ENCODE results near the gene APELA. TPM values are rescaled to one million over a fixed set of nuclear protein-coding genes. Genes with fewer than 3 reads are reported as not detected.

Gene APELA
- total RNA-seq = not detected
- polyA plus RNA-seq = not detected
- long read RNA-seq, donor 1 = 0 reads
- long read RNA-seq, donor 2 = 0 reads
- long read RNA-seq, donor 3 = 0 reads

- no peaks in the 10 kb centered on the region for H3K4me1 ChIP-seq
- no peak for TF ChIP-seq CTCF (IDR thresholded peaks at IDR 0.05)
- TF ChIP-seq POLR2A (IDR thresholded peaks at IDR 0.05) = no peak
- 12 to 18% (median 14%) methylated on average over 7 of the region's 7 CpGs for WGBS, 4 donors
- DNase-seq (no peak), ATAC-seq (no peak)
- intact Hi-C loops (cut with DNase I) = no loop called here
- H3K27ac ChIP-seq = no peak within 1 kb of the TSS
- H3K36me3 ChIP-seq = no peaks in the 10 kb centered on the region
- no peaks in the 10 kb centered on the region for H3K9me3 ChIP-seq
- H3K27me3 ChIP-seq = peaks cover 0 to 5% (median 0%) of the 10 kb centered on the region in 9 donors
- no peak within 1 kb of the TSS for H3K4me3 ChIP-seq
These were observed at the start of gene APELA for GRCh38 chr4:164876700-164877324. Gene APELA (plus strand): TSS chr4:164877178. CDS start chr4:164877332, 154 bp downstream.

GRCh38 chr4:164828955-164829354, 48.0 kb upstream of the APELA start:
- intact Hi-C loops (cut with DNase I) = no loop called here
- no peak for DNase-seq

GRCh38 chr4:164846566-164846965, 30.4 kb upstream of the APELA start:
- Histone ChIP-seq H3K36me3 (no peaks in the 10 kb centered on the region), H3K27ac (no peak overlapping the region), H3K4me3 (no peak overlapping the region), H3K4me1 (no peaks in the 10 kb centered on the region), H3K27me3 (no peaks in the 10 kb centered on the region), H3K9me3 (no peaks in the 10 kb centered on the region)
- peak in 1 of 4 donors; percentile 20 for ATAC-seq
- TF ChIP-seq POLR2A (IDR thresholded peaks at IDR 0.05) (no peak), CTCF (IDR thresholded peaks at IDR 0.05) (no peak)
- DNase-seq = no peak
- WGBS, 4 donors = 68 to 75% (median 69%) methylated on average over 4 of the region's 4 CpGs
- intact Hi-C loops (cut with DNase I) = no loop called here

More at GRCh38 chr4:164828955-164829354, 48.0 kb upstream of the APELA start:
- Histone ChIP-seq H3K9me3 (no peaks in the 10 kb centered on the region), H3K27me3 (no peaks in the 10 kb centered on the region), H3K4me3 (no peak overlapping the region), H3K27ac (no peak overlapping the region), H3K4me1 (no peaks in the 10 kb centered on the region), H3K36me3 (no peaks in the 10 kb centered on the region)
- TF ChIP-seq CTCF (IDR thresholded peaks at IDR 0.05) = no peak
- TF ChIP-seq POLR2A (IDR thresholded peaks at IDR 0.05) = no peak
- ATAC-seq = no peak
- 73 to 77% (median 75%) methylated on average over 3 of the region's 3 CpGs for WGBS, 4 donors

- DNase-seq (no peak), ATAC-seq (peak in 1 of 4 donors; percentile 49)
- Histone ChIP-seq H3K27ac (no peak overlapping the region), H3K4me1 (no peaks in the 10 kb centered on the region), H3K9me3 (no peaks in the 10 kb centered on the region), H3K36me3 (no peaks in the 10 kb centered on the region), H3K4me3 (no peak overlapping the region), H3K27me3 (no peaks in the 10 kb centered on the region)
- 59 to 71% (median 62%) methylated on average over 3 of the region's 3 CpGs for WGBS, 4 donors
- intact Hi-C loops (cut with DNase I) = no loop called here
- TF ChIP-seq CTCF (IDR thresholded peaks at IDR 0.05) (no peak), POLR2A (IDR thresholded peaks at IDR 0.05) (no peak)
These were observed 30.0 kb upstream of the APELA start for GRCh38 chr4:164847016-164847415.

All from heart left ventricle (tissue), 16 donors.